Measurements from ENCODE around the gene ODF2L. TPM values are rescaled to one million over a fixed set of nuclear protein-coding genes. Genes with fewer than 3 reads are reported as not detected.

The ODF2L gene
- total RNA-seq, 4 donors from 2014 or later, result 9.2 to 30.8 (median 21.4) TPM

DNA sequence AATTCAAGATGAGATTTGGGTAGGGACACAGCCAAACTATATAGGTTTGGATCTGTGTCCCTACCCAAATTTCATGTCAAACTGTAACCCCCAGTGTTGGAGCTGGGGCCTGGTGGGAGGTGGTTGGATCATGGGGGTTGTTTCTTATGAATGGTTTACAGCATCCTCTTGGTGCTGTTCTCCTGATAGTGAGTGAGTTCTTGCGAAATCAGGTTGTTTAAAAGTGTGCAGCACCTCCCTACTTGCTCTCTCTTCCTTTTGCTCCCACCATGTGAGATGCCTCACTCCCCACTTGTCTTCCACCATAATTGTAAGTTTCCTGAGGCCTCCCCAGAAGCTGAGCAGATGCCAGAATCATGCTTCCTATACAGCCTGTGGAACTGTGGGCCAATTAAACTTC, 17.3 kb downstream of the ODF2L start:
- Histone ChIP-seq H3K36me3 (peaks cover 0 to 18% of the 10 kb centered on the region in 2 donors), H3K4me1 (peaks cover 0 to 4% (median 0%) of the 10 kb centered on the region in 3 donors), H3K27me3 (no peaks in the 10 kb centered on the region), H3K27ac (no peak overlapping the region), H3K4me3 (no peak overlapping the region), H3K9me3 (no peaks in the 10 kb centered on the region)
- ATAC-seq, result no peak
- TF ChIP-seq, protein P1, sequence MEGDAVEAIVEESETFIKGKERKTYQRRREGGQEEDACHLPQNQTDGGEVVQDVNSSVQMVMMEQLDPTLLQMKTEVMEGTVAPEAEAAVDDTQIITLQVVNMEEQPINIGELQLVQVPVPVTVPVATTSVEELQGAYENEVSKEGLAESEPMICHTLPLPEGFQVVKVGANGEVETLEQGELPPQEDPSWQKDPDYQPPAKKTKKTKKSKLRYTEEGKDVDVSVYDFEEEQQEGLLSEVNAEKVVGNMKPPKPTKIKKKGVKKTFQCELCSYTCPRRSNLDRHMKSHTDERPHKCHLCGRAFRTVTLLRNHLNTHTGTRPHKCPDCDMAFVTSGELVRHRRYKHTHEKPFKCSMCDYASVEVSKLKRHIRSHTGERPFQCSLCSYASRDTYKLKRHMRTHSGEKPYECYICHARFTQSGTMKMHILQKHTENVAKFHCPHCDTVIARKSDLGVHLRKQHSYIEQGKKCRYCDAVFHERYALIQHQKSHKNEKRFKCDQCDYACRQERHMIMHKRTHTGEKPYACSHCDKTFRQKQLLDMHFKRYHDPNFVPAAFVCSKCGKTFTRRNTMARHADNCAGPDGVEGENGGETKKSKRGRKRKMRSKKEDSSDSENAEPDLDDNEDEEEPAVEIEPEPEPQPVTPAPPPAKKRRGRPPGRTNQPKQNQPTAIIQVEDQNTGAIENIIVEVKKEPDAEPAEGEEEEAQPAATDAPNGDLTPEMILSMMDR (IDR thresholded peaks at IDR 0.05), result no peak
- TF ChIP-seq EP300 (IDR thresholded peaks at IDR 0.05) (no peak), POLR2AphosphoS5 (IDR thresholded peaks at IDR 0.05) (no peak), POLR2A (IDR thresholded peaks at IDR 0.05) (no peak)
- 91% methylated on average over 1 of the region's 1 CpG; no CpG with 5 or more reads in 1 of the 2 donors for WGBS, 2 donors (ENCODE audit: low coverage in 1 of 2)

DNA sequence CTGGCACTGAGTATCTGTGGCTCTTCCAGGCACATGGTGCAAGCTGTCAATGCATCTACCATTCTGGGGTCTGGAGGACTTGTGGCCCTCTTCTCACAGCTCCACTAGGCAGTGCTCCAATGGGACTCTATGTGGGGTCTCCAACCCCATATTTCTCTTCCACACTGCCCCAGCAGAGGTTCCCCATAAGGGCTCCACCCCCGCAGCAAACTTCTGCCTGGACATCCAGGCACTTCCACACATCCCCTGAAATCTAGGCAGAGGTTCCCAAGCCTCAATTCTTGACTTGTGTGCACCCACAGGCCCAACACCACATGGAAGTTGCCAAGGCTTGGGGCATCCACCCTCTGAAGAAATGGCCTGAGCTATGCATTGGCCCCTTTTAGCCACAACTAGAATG, 18.8 kb downstream of the ODF2L start:
- 100% methylated on average over 1 of the region's 1 CpG for WGBS, 2 donors (ENCODE audit: low coverage in 1 of 2)
- H3K4me3 ChIP-seq, result no peak overlapping the region
- no peak for ATAC-seq
- no peaks in the 10 kb centered on the region for H3K27me3 ChIP-seq
- H3K4me1 ChIP-seq, result peaks cover 0 to 4% (median 0%) of the 10 kb centered on the region in 3 donors
- no peak overlapping the region for H3K27ac ChIP-seq
- TF ChIP-seq, protein P1 (IDR thresholded peaks at IDR 0.05), result no peak
- no peak for TF ChIP-seq POLR2AphosphoS5 (IDR thresholded peaks at IDR 0.05)
- no peak for TF ChIP-seq EP300 (IDR thresholded peaks at IDR 0.05)
- TF ChIP-seq POLR2A (IDR thresholded peaks at IDR 0.05), result no peak
- no peaks in the 10 kb centered on the region for H3K9me3 ChIP-seq
- peaks cover 0 to 18% of the 10 kb centered on the region in 2 donors for H3K36me3 ChIP-seq

DNA sequence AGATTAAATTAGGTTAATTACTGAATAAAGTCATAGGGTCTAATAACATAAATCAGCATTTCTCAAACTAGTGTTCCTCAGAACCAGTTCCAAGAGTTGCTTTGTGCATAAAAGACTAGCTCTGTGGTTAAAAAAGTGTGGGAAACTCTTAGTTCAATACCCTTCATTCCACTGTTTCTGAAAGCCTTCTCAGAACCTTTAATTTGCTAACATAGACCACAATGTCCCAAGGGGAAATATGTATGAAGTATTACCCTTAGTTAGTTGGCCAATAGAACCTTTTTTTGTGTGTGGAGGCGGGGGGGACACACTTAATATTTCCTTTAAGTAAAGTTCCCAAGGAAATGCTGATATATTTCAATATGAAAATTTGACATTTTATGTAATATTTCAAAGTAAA, 20.4 kb downstream of the ODF2L start:
- Histone ChIP-seq H3K36me3 (peaks cover 0 to 18% of the 10 kb centered on the region in 2 donors), H3K27me3 (no peaks in the 10 kb centered on the region), H3K9me3 (no peaks in the 10 kb centered on the region), H3K27ac (no peak overlapping the region), H3K4me1 (peaks cover 0 to 4% (median 0%) of the 10 kb centered on the region in 3 donors), H3K4me3 (no peak overlapping the region)
- 88 to 100% methylated on average over 1 of the region's 1 CpG for WGBS, 2 donors (ENCODE audit: low coverage in 1 of 2)
- no peak for TF ChIP-seq EP300 (IDR thresholded peaks at IDR 0.05)
- TF ChIP-seq, protein P1 (IDR thresholded peaks at IDR 0.05), result no peak
- TF ChIP-seq POLR2AphosphoS5 (IDR thresholded peaks at IDR 0.05), result no peak
- no peak for ATAC-seq

DNA sequence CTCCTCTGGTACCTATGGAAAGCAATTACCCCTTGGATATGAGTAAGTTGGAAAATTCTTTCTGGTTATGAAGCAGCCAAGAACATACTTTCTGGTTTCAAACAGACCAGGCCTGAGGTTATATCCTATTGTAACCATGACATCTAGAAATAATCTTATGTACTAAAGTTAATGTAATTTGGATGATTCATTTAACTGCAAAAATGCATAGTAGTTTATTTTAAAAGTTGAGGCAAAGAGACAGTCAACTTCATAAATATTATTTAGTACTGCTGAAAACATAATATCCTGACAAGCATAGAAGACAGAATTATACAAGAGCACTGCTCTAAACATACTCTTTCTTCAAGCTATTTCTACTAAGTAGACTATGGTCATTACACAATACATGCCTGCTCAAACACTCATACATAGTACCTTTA, 25.5 kb downstream of the ODF2L start:
- TF ChIP-seq, protein P1 (IDR thresholded peaks at IDR 0.05), result no peak
- TF ChIP-seq EP300 (IDR thresholded peaks at IDR 0.05), result no peak
- no peak for TF ChIP-seq POLR2AphosphoS5 (IDR thresholded peaks at IDR 0.05)
- no peak for TF ChIP-seq POLR2A (IDR thresholded peaks at IDR 0.05)
- Histone ChIP-seq H3K4me1 (no peaks in the 10 kb centered on the region), H3K27ac (no peak overlapping the region), H3K27me3 (no peaks in the 10 kb centered on the region), H3K9me3 (no peaks in the 10 kb centered on the region), H3K4me3 (no peak overlapping the region), H3K36me3 (peaks cover 0 to 1% of the 10 kb centered on the region in 2 donors)
- ATAC-seq, result no peak

DNA sequence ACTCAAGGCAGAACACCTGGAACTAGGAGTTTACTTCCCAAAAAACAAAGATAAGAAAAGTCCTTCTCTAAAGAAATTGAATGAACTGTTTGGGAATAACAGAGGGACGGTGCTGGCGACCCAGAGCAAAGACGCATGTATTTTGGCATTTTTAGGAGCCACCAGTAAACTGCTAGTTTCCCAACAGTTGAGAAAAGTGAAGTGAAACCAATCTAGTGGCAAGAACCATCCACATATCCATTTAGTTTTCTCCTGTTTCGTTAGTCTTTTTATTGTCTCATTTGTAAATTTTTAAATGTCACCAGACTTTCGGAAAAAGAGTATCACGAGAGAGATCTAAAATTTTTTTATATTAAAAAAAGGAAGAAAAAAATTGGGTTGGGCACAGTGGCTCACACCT, 30.2 kb downstream of the ODF2L start:
- ATAC-seq, result no peak
- Histone ChIP-seq H3K4me3 (no peak overlapping the region), H3K4me1 (no peaks in the 10 kb centered on the region), H3K27ac (no peak overlapping the region), H3K9me3 (no peaks in the 10 kb centered on the region), H3K36me3 (peaks cover 0 to 13% of the 10 kb centered on the region in 2 donors), H3K27me3 (no peaks in the 10 kb centered on the region)
- 95 to 100% methylated on average over 5 to 6 of the region's 6 CpGs for WGBS, 2 donors (ENCODE audit: low coverage in 1 of 2)
- TF ChIP-seq EP300 (IDR thresholded peaks at IDR 0.05) (no peak), POLR2A (IDR thresholded peaks at IDR 0.05) (no peak), POLR2AphosphoS5 (IDR thresholded peaks at IDR 0.05) (no peak)
- TF ChIP-seq, protein P1 (IDR thresholded peaks at IDR 0.05), result no peak

All from gastroesophageal sphincter (tissue), 4 donors.